ENCODE data around the gene PAX5.

GRCh38 chr9:36986468-36987408 lies 47.3 kb downstream of the PAX5 start:
- no peak for TF ChIP-seq ZBTB21 (tag by site-specific recombination; IDR thresholded peaks at IDR 0.05)
- TF ChIP-seq YY1 (tag by site-specific recombination; IDR thresholded peaks at IDR 0.05): no peak
- no peak for TF ChIP-seq ZBTB10 (tag by site-specific recombination; IDR thresholded peaks at IDR 0.05)
- peak; percentile 24; the same call in 1 of the 2 replicates for TF ChIP-seq EGR2 (tag by site-specific recombination; IDR thresholded peaks at IDR 0.05; ENCODE audit: low read depth)
- no peak for TF ChIP-seq MEIS1 (CRISPR knock-in tag; IDR thresholded peaks at IDR 0.05; ENCODE audit: borderline replicate concordance)

Data from HEK293 (cell line).